Breast epithelium (tissue), 3 donors: ENCODE data around the gene MICAL3.

Experiments
- POLR2A ChIP-seq: fragments of 450-650 bp; IDR thresholded peaks from one replicate; pipeline ENCODE4 v1.6.1; 2016; ENCODE audit warnings: antibody characterized with exemption, mild to moderate bottlenecking, moderate library complexity
- POLR2AphosphoS5 ChIP-seq, 3 donors: sonication (generic); formaldehyde crosslinking; IDR thresholded peaks; one replicate each; pipeline ENCODE4 v1.6.1; 2017; ENCODE audit warnings: antibody characterized with exemption in 3 of 3
- TF ChIP-seq, protein P1 (sequence below), 3 donors: fragments of 450-650 bp; IDR thresholded peaks; one replicate each; pipeline ENCODE4 v1.5.1; 2016 to 2017; ENCODE audit warnings: antibody characterized with exemption in 3 of 3, mild to moderate bottlenecking in 3 of 3, moderate library complexity in 3 of 3

GRCh38 chr22:17807086-17807485 is 217.3 kb downstream of the MICAL3 start:
- TF ChIP-seq, protein P1, sequence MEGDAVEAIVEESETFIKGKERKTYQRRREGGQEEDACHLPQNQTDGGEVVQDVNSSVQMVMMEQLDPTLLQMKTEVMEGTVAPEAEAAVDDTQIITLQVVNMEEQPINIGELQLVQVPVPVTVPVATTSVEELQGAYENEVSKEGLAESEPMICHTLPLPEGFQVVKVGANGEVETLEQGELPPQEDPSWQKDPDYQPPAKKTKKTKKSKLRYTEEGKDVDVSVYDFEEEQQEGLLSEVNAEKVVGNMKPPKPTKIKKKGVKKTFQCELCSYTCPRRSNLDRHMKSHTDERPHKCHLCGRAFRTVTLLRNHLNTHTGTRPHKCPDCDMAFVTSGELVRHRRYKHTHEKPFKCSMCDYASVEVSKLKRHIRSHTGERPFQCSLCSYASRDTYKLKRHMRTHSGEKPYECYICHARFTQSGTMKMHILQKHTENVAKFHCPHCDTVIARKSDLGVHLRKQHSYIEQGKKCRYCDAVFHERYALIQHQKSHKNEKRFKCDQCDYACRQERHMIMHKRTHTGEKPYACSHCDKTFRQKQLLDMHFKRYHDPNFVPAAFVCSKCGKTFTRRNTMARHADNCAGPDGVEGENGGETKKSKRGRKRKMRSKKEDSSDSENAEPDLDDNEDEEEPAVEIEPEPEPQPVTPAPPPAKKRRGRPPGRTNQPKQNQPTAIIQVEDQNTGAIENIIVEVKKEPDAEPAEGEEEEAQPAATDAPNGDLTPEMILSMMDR (IDR thresholded peaks at IDR 0.05): no peak
- TF ChIP-seq POLR2A (no peak), POLR2AphosphoS5 (IDR thresholded peaks at IDR 0.05) (no peak)
